ENCODE results near the gene MYO9A. TPM values are rescaled to one million over a fixed set of nuclear protein-coding genes. Genes with fewer than 3 reads are reported as not detected.
"Not testable (repeated sequence)": the region's sequence is repeated elsewhere in the genome, so short reads cannot be mapped to it uniquely, and the experiment has no call there.

The MYO9A gene
- total and polyA plus RNA-seq, 5 donors from 2014 or later = 8.3 to 32.3 (median 11.5) TPM

DNA sequence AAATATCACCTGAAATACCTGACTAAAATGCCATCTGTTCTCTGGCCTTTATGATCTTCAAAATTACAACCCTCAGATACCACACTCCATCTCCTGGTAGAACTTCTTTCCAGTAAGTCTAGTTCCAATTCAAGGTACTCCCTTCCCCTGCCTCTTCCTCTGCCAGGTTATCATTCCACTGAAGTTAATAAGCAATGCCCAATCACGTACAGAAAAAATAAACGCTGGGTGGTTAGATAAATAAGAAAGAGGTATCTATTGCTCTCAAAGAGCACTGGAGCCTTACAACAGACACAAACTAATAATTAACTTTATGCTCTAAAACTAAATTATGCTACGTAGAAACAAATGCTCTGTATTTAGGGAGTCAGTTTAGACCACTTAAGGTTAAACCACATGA, 112.5 kb downstream of the MYO9A start:
- H3K27me3 ChIP-seq (ENCODE audit: control insufficient read depth, insufficient read depth, low read length) = no peaks in the 10 kb centered on the region
- H3K4me1 Mint-ChIP-seq = no peaks in the 10 kb centered on the region
- peaks cover 30% of the 10 kb centered on the region for H3K36me3 Mint-ChIP-seq
- H3K36me3 ChIP-seq (ENCODE audit: control insufficient read depth, insufficient read depth, low read length) = peaks cover 11% of the 10 kb centered on the region
- H3K27ac Mint-ChIP-seq = peak overlapping the region in 1 of 3 donors; percentile 2
- no peak for ATAC-seq (ENCODE audit: low read depth in 2 of 2)
- no peak overlapping the region for H3K4me3 Mint-ChIP-seq
- H3K27ac ChIP-seq (ENCODE audit: insufficient read depth, low read length, poor library complexity, severe bottlenecking) = no peak overlapping the region
- no peaks in the 10 kb centered on the region for H3K9me3 ChIP-seq (ENCODE audit: control insufficient read depth in 2 of 2, low read length in 2 of 2)
- H3K27me3 Mint-ChIP-seq = no peaks in the 10 kb centered on the region
- DNase-seq = no peak
- H3K4me3 ChIP-seq (ENCODE audit: low read depth, low read length) = no peak overlapping the region
- H3K4me1 ChIP-seq (ENCODE audit: control insufficient read depth, insufficient read depth, low read length, poor library complexity, severe bottlenecking) = no peaks in the 10 kb centered on the region
- peaks cover 0 to 1% (median 0%) of the 10 kb centered on the region in 7 donors for H3K9me3 Mint-ChIP-seq

GRCh38 chr15:71999807-72000206, 118.1 kb downstream of the MYO9A start:
- no peaks in the 10 kb centered on the region for H3K9me3 ChIP-seq (ENCODE audit: control insufficient read depth in 2 of 2, low read length in 2 of 2)
- no peaks in the 10 kb centered on the region for H3K27me3 ChIP-seq (ENCODE audit: control insufficient read depth, insufficient read depth, low read length)
- Mint-ChIP-seq H3K27me3 (no peaks in the 10 kb centered on the region), H3K9me3 (no peaks in the 10 kb centered on the region), H3K4me1 (no peaks in the 10 kb centered on the region), H3K27ac (no peak overlapping the region), H3K4me3 (no peak overlapping the region), H3K36me3 (peaks cover 22% of the 10 kb centered on the region)
- DNase-seq = no peak
- no peak overlapping the region for H3K27ac ChIP-seq (ENCODE audit: insufficient read depth, low read length, poor library complexity, severe bottlenecking)
- no peak for ATAC-seq (ENCODE audit: low read depth in 2 of 2)
- no peaks in the 10 kb centered on the region for H3K4me1 ChIP-seq (ENCODE audit: control insufficient read depth, insufficient read depth, low read length, poor library complexity, severe bottlenecking)
- H3K4me3 ChIP-seq (ENCODE audit: low read depth, low read length) = no peak overlapping the region
- H3K36me3 ChIP-seq (ENCODE audit: control insufficient read depth, insufficient read depth, low read length) = peaks cover 8% of the 10 kb centered on the region

- not testable (repeated sequence) for H3K4me1 Mint-ChIP-seq, H3K4me3 Mint-ChIP-seq
- H3K36me3 Mint-ChIP-seq = peaks cover 24% of the 10 kb centered on the region
These were observed 119.2 kb downstream of the MYO9A start for GRCh38 chr15:71998717-71999116.

GRCh38 chr15:71997691-71998090, 120.3 kb downstream of the MYO9A start:
- Mint-ChIP-seq H3K4me3 (no peak overlapping the region), H3K27me3 (no peaks in the 10 kb centered on the region), H3K27ac (peak overlapping the region in 1 of 3 donors; percentile 21), H3K36me3 (peaks cover 24% of the 10 kb centered on the region), H3K4me1 (no peaks in the 10 kb centered on the region), H3K9me3 (no peaks in the 10 kb centered on the region)
- DNase-seq (no peak), ATAC-seq (ENCODE audit: low read depth in 2 of 2) (no peak)
- H3K27me3 ChIP-seq (ENCODE audit: control insufficient read depth, insufficient read depth, low read length) = no peaks in the 10 kb centered on the region
- no peak overlapping the region for H3K27ac ChIP-seq (ENCODE audit: insufficient read depth, low read length, poor library complexity, severe bottlenecking)
- H3K4me1 ChIP-seq (ENCODE audit: control insufficient read depth, insufficient read depth, low read length, poor library complexity, severe bottlenecking) = no peaks in the 10 kb centered on the region
- H3K36me3 ChIP-seq (ENCODE audit: control insufficient read depth, insufficient read depth, low read length) = peaks cover 11% of the 10 kb centered on the region
- no peaks in the 10 kb centered on the region for H3K9me3 ChIP-seq (ENCODE audit: control insufficient read depth in 2 of 2, low read length in 2 of 2)
- no peak overlapping the region for H3K4me3 ChIP-seq (ENCODE audit: low read depth, low read length)

More at GRCh38 chr15:71998717-71999116, 119.2 kb downstream of the MYO9A start:
- not testable (repeated sequence) for ATAC-seq (ENCODE audit: low read depth in 2 of 2); DNase-seq; H3K27ac ChIP-seq (ENCODE audit: insufficient read depth, low read length, poor library complexity, severe bottlenecking); H3K27ac Mint-ChIP-seq; H3K27me3 Mint-ChIP-seq; H3K4me1 ChIP-seq (ENCODE audit: control insufficient read depth, insufficient read depth, low read length, poor library complexity, severe bottlenecking); H3K9me3 ChIP-seq (ENCODE audit: control insufficient read depth in 2 of 2, low read length in 2 of 2); H3K4me3 ChIP-seq (ENCODE audit: low read depth, low read length); H3K27me3 ChIP-seq (ENCODE audit: control insufficient read depth, insufficient read depth, low read length); H3K9me3 Mint-ChIP-seq
- H3K36me3 ChIP-seq (ENCODE audit: control insufficient read depth, insufficient read depth, low read length) = peaks cover 11% of the 10 kb centered on the region

DNA sequence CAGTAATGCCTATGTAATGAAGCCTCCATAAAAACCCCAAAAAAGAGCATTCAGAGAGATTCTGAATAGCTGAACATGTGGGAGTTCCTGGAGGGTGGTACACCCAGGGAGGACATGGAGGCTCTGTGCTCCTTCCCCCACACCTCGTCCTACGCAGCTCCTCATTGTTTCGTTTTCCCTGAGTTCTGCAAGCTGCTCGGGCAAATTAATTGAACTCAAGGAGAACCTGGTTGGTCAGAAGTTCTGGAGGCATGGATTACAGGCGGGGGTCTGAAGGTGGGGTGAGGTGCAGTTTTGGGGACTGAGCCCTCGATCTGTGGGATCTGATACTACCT, 142.2 kb downstream of the MYO9A start:
- Mint-ChIP-seq H3K27me3 (no peaks in the 10 kb centered on the region), H3K9me3 (no peaks in the 10 kb centered on the region), H3K4me3 (no peak overlapping the region), H3K4me1 (no peaks in the 10 kb centered on the region), H3K36me3 (peaks cover 23% of the 10 kb centered on the region), H3K27ac (peak overlapping the region in 1 of 3 donors; percentile 15)
- no peak for DNase-seq
- Histone ChIP-seq H3K4me1 (ENCODE audit: control insufficient read depth, insufficient read depth, low read length, poor library complexity, severe bottlenecking) (no peaks in the 10 kb centered on the region), H3K27ac (ENCODE audit: insufficient read depth, low read length, poor library complexity, severe bottlenecking) (no peak overlapping the region), H3K36me3 (ENCODE audit: control insufficient read depth, insufficient read depth, low read length) (peaks cover 5% of the 10 kb centered on the region), H3K9me3 (ENCODE audit: control insufficient read depth in 2 of 2, low read length in 2 of 2) (no peaks in the 10 kb centered on the region), H3K4me3 (ENCODE audit: low read depth, low read length) (no peak overlapping the region), H3K27me3 (ENCODE audit: control insufficient read depth, insufficient read depth, low read length) (no peaks in the 10 kb centered on the region)
- no peak for ATAC-seq (ENCODE audit: low read depth in 2 of 2)

- peaks cover 23% of the 10 kb centered on the region for H3K36me3 Mint-ChIP-seq
- no peak for DNase-seq
These were observed 143.7 kb downstream of the MYO9A start for GRCh38 chr15:71974211-71974610.

GRCh38 chr15:71973366-71973765, 144.6 kb downstream of the MYO9A start:
- Histone ChIP-seq H3K27me3 (ENCODE audit: control insufficient read depth, insufficient read depth, low read length) (no peaks in the 10 kb centered on the region), H3K4me3 (ENCODE audit: low read depth, low read length) (no peak overlapping the region)
- no peak for ATAC-seq (ENCODE audit: low read depth in 2 of 2)

More at GRCh38 chr15:71974211-71974610, 143.7 kb downstream of the MYO9A start:
- peaks cover 5% of the 10 kb centered on the region for H3K36me3 ChIP-seq (ENCODE audit: control insufficient read depth, insufficient read depth, low read length)
- no peak for ATAC-seq (ENCODE audit: low read depth in 2 of 2)
- Mint-ChIP-seq H3K27ac (no peak overlapping the region), H3K4me1 (no peaks in the 10 kb centered on the region), H3K27me3 (no peaks in the 10 kb centered on the region), H3K4me3 (no peak overlapping the region), H3K9me3 (no peaks in the 10 kb centered on the region)
- H3K27me3 ChIP-seq (ENCODE audit: control insufficient read depth, insufficient read depth, low read length) = no peaks in the 10 kb centered on the region
- no peaks in the 10 kb centered on the region for H3K9me3 ChIP-seq (ENCODE audit: control insufficient read depth in 2 of 2, low read length in 2 of 2)
- H3K27ac ChIP-seq (ENCODE audit: insufficient read depth, low read length, poor library complexity, severe bottlenecking) = no peak overlapping the region
- no peaks in the 10 kb centered on the region for H3K4me1 ChIP-seq (ENCODE audit: control insufficient read depth, insufficient read depth, low read length, poor library complexity, severe bottlenecking)
- H3K4me3 ChIP-seq (ENCODE audit: low read depth, low read length) = no peak overlapping the region

GRCh38 chr15:71971905-71972304, 146.0 kb downstream of the MYO9A start:
- peaks cover 0 to 2% (median 0%) of the 10 kb centered on the region in 4 donors for H3K4me1 Mint-ChIP-seq
- Histone ChIP-seq H3K4me3 (ENCODE audit: low read depth, low read length) (no peak overlapping the region), H3K36me3 (ENCODE audit: control insufficient read depth, insufficient read depth, low read length) (peaks cover 3% of the 10 kb centered on the region), H3K27me3 (ENCODE audit: control insufficient read depth, insufficient read depth, low read length) (no peaks in the 10 kb centered on the region), H3K4me1 (ENCODE audit: control insufficient read depth, insufficient read depth, low read length, poor library complexity, severe bottlenecking) (no peaks in the 10 kb centered on the region), H3K9me3 (ENCODE audit: control insufficient read depth in 2 of 2, low read length in 2 of 2) (no peaks in the 10 kb centered on the region), H3K27ac (ENCODE audit: insufficient read depth, low read length, poor library complexity, severe bottlenecking) (no peak overlapping the region)
- no peak for DNase-seq
- no peaks in the 10 kb centered on the region for H3K9me3 Mint-ChIP-seq
- peaks cover 26% of the 10 kb centered on the region for H3K36me3 Mint-ChIP-seq
- H3K4me3 Mint-ChIP-seq = no peak overlapping the region
- no peak for ATAC-seq (ENCODE audit: low read depth in 2 of 2)
- no peak overlapping the region for H3K27ac Mint-ChIP-seq
- no peaks in the 10 kb centered on the region for H3K27me3 Mint-ChIP-seq

More at GRCh38 chr15:71973366-71973765, 144.6 kb downstream of the MYO9A start:
- no peaks in the 10 kb centered on the region for H3K9me3 ChIP-seq (ENCODE audit: control insufficient read depth in 2 of 2, low read length in 2 of 2)
- no peaks in the 10 kb centered on the region for H3K9me3 Mint-ChIP-seq
- H3K4me1 Mint-ChIP-seq = no peaks in the 10 kb centered on the region
- peaks cover 5% of the 10 kb centered on the region for H3K36me3 ChIP-seq (ENCODE audit: control insufficient read depth, insufficient read depth, low read length)
- H3K4me1 ChIP-seq (ENCODE audit: control insufficient read depth, insufficient read depth, low read length, poor library complexity, severe bottlenecking) = no peaks in the 10 kb centered on the region
- H3K27me3 Mint-ChIP-seq = no peaks in the 10 kb centered on the region
- H3K36me3 Mint-ChIP-seq = peaks cover 23% of the 10 kb centered on the region
- no peak overlapping the region for H3K27ac Mint-ChIP-seq
- no peak overlapping the region for H3K27ac ChIP-seq (ENCODE audit: insufficient read depth, low read length, poor library complexity, severe bottlenecking)
- DNase-seq = no peak
- H3K4me3 Mint-ChIP-seq = no peak overlapping the region
